Activated CD8-positive, alpha-beta memory T cell treated with anti-CD3 and anti-CD28 coated beads, Interleukin-2, amount 10 ng/mL, durations not matched to agents 7 days and 5 days (primary cell): ENCODE data around the gene SIAE. TPM values are rescaled to one million over a fixed set of nuclear protein-coding genes. Genes with fewer than 3 reads are reported as not detected.

ENCODE experiments used
- ATAC-seq: fragments of 150-1000 bp; cut with Tn5 transposase; one replicate; pipeline ENCODE4 v1.10.0; 2021; ENCODE audit warnings: moderate library complexity
- CTCF ChIA-PET: fragments of 350-600 bp; sonication (Branson Sonifier 250); formaldehyde crosslinking; loops from one replicate; lab custom pipeline; 2021; ENCODE audit warnings: antibody characterized with exemption; lab: Charles Lee
- DNase-seq: peaks from one replicate; pipeline ENCODE4 v3.0.0-alpha.2; 2020
- H3K27ac Mint-ChIP-seq: one replicate; pipeline ENCODE4 v1.8.0; 2021; ENCODE audit warnings: mild to moderate bottlenecking, mixed read lengths
- H3K27me3 Mint-ChIP-seq: one replicate; pipeline ENCODE4 v1.8.0; 2021; ENCODE audit warnings: mixed read lengths
- H3K36me3 Mint-ChIP-seq: one replicate; pipeline ENCODE4 v1.8.0; 2021; ENCODE audit warnings: mild to moderate bottlenecking, mixed read lengths
- H3K4me1 Mint-ChIP-seq: one replicate; pipeline ENCODE4 v1.8.0; 2021; ENCODE audit warnings: mixed read lengths
- H3K4me3 Mint-ChIP-seq: one replicate; pipeline ENCODE4 v1.8.0; 2021; ENCODE audit warnings: mild to moderate bottlenecking, moderate library complexity, mixed read lengths
- H3K9me3 Mint-ChIP-seq: one replicate; pipeline ENCODE4 v1.8.0; 2022; ENCODE audit warnings: low read depth, mixed read lengths
- total RNA-seq, 2 experiments: library from RNA; stranded (reverse); gene quantifications; one replicate each; pipeline ENCODE4 v1.2.3, GENCODE V29; 2021

Gene SIAE
- total RNA-seq, 2 experiments from 2014 or later, result 3.8 to 4.1 TPM

DNA sequence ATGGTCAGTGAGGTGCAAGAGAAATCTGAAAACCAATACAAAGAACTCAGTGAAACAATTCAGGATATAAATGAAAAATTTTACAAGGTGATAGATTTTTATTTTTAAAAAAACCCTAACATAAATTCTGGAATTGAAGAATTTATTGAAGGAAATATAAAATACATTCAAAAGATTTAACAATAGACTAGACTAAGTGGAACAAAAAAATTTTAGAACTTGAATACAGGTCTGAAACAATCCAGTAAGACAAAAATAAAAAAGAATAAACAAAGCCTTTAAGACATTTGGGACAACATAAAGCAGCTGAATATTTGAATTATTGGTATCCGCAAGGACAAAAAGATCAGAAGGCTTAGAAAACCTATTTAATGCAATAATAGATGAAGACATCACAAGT is 8.9 kb upstream of the SIAE start:
- peaks cover 6% of the 10 kb centered on the region for H3K36me3 Mint-ChIP-seq
- peaks cover 20% of the 10 kb centered on the region for H3K9me3 Mint-ChIP-seq
- H3K4me1 Mint-ChIP-seq, result no peaks in the 10 kb centered on the region

DNA sequence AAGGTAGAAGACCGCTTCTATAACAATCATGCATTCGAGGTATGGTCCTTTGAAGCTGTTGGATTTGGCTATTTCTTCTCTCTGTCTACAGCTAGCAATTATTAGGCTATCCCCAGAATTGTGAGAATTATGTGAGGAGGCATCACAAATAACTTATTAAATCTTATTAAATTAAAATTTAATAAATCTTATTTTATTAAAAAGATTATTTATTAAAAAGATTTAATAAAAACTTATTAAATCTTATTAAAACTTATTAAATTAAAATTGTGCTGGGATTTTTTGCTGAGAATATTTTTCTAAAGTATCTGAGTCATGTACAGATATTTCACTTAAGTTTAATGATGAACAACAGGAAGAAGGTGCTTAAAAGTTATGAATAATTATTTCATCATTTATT is 7.9 kb upstream of the SIAE start:
- Mint-ChIP-seq H3K9me3 (peaks cover 13% of the 10 kb centered on the region), H3K36me3 (peaks cover 6% of the 10 kb centered on the region), H3K27me3 (peaks cover 4% of the 10 kb centered on the region), H3K27ac (no peak overlapping the region), H3K4me3 (no peak overlapping the region), H3K4me1 (no peaks in the 10 kb centered on the region)
- DNase-seq (no peak), ATAC-seq (no peak)
- CTCF ChIA-PET, result interaction anchor here (1.4 kb wide), 1 partner anchor 65 kb away, joined by 3 read pairs; no protein-coding TSS in a partner anchor

More for the DNA sequence above, 8.9 kb upstream of the SIAE start:
- CTCF ChIA-PET, result interaction anchor here (1.4 kb wide), 1 partner anchor 64 kb away, joined by 3 read pairs; no protein-coding TSS in a partner anchor
- DNase-seq (no peak), ATAC-seq (no peak)
- peaks cover 13% of the 10 kb centered on the region for H3K27me3 Mint-ChIP-seq
- H3K27ac Mint-ChIP-seq, result no peak overlapping the region
- no peak overlapping the region for H3K4me3 Mint-ChIP-seq

DNA sequence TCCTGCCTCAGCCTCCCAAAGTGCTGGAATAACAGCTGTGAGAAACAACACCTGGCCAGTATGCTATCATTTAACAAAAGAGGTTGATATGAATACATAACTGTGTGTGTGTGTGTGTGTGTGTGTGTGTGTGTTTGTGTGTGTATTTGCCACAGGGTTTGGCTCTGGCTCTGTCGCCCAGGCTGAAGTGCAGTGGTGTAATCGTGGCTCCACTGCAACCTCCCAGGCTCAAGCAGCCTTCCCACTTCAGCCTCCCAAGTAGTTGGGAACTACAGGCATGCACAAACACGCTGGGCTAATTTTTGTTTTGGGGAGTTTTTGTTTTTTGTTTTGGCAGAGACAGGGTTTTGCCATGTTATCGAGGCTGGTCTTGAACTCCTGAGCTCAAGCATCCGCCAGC is 4.9 kb upstream of the SIAE start:
- peaks cover 9% of the 10 kb centered on the region for H3K9me3 Mint-ChIP-seq
- H3K27me3 Mint-ChIP-seq, result peaks cover 4% of the 10 kb centered on the region
- no peak for ATAC-seq
- H3K4me1 Mint-ChIP-seq, result peaks cover 18% of the 10 kb centered on the region
- H3K4me3 Mint-ChIP-seq, result no peak overlapping the region
- peaks cover 1% of the 10 kb centered on the region for H3K36me3 Mint-ChIP-seq
- CTCF ChIA-PET, result interaction anchor here (2.4 kb wide), 1 partner anchor 9 kb away, joined by 9 read pairs; no protein-coding TSS in a partner anchor
- DNase-seq, result no peak
- H3K27ac Mint-ChIP-seq, result no peak overlapping the region

DNA sequence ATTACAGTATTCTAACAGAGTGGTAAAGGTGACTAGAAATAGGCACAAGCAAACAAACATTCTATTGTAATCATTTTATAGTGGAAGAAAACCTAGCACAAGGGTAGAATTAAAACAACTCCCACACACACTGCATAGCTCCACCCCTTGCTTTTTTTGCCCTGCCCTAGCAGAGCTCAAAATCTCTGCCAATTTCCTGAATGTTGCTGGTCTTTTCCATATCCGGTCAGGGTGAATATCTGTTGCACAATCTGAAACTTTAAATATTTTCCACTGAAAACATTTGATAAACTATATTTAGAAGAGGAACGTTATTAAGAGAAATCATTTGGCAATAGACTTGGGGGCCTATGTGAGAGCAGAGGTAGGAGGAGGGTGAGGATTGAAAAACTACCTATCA is 2.8 kb upstream of the SIAE start:
- Mint-ChIP-seq H3K4me1 (peaks cover 31% of the 10 kb centered on the region), H3K9me3 (no peaks in the 10 kb centered on the region), H3K36me3 (peaks cover 1% of the 10 kb centered on the region), H3K27ac (no peak overlapping the region), H3K27me3 (peaks cover 4% of the 10 kb centered on the region), H3K4me3 (no peak overlapping the region)
- ATAC-seq, result no peak
- CTCF ChIA-PET, result interaction anchor here (0.8 kb wide), 2 partner anchors 109 to 161 kb away, joined by 3 read pairs; no protein-coding TSS in a partner anchor
- no peak for DNase-seq

DNA sequence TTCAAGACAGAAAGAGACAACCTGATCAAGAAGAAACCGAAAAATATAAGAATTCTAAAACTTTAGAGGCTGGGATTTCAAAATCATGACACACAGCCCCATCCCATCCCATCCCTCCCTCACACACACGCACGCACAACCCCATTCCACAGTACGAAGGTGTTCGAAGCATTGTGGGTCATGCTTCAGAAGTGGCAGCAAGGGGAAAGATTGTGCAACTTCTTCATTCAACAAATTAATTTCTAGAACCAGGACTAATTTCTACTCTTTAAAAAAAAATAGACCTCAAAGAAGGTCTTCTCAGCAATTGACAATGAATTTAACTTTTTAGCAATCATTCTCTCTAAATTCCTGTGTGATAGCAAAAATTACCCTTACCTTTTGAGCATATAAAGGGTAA is 1.0 kb upstream of the SIAE start:
- Mint-ChIP-seq H3K27ac (peak overlapping the region; percentile 89), H3K27me3 (no peaks in the 10 kb centered on the region), H3K9me3 (no peaks in the 10 kb centered on the region), H3K4me3 (peak overlapping the region; percentile 84), H3K4me1 (peaks cover 37% of the 10 kb centered on the region), H3K36me3 (peaks cover 1% of the 10 kb centered on the region)
- DNase-seq (no peak), ATAC-seq (no peak)
- CTCF ChIA-PET, result interaction anchor here (1.9 to 6.6 kb wide), 3 partner anchors 11 to 163 kb away, joined by 6 to 78 read pairs (median 10); no protein-coding TSS in a partner anchor

DNA sequence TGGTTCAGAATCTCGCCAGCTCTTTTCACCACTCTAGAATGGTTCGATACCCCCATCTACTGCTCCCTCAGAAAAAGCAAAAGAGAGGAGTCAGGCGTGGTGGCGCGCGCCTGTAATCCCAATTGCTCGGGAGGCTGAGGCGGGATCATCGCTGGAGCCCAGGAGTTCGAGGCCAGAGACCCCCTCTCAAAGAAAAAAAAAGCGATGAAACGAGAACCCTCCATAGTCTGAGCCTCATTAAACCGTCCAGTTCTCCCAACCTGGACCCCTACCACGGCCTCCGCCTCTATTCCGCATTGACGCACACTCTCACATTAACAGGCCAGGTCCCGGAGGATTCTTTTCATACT is 604 bp upstream of the SIAE start:
- H3K4me3 Mint-ChIP-seq, result peak overlapping the region; percentile 84
- CTCF ChIA-PET, result interaction anchor here (0.6 to 6.6 kb wide), 9 partner anchors 11 to 258 kb away, joined by 3 to 78 read pairs (median 6); no protein-coding TSS in a partner anchor
- peaks cover 37% of the 10 kb centered on the region for H3K4me1 Mint-ChIP-seq
- H3K27me3 Mint-ChIP-seq, result no peaks in the 10 kb centered on the region
- H3K36me3 Mint-ChIP-seq, result peaks cover 1% of the 10 kb centered on the region
- peak overlapping the region; percentile 89 for H3K27ac Mint-ChIP-seq
- no peaks in the 10 kb centered on the region for H3K9me3 Mint-ChIP-seq
- ATAC-seq, result no peak
- DNase-seq, result no peak

DNA sequence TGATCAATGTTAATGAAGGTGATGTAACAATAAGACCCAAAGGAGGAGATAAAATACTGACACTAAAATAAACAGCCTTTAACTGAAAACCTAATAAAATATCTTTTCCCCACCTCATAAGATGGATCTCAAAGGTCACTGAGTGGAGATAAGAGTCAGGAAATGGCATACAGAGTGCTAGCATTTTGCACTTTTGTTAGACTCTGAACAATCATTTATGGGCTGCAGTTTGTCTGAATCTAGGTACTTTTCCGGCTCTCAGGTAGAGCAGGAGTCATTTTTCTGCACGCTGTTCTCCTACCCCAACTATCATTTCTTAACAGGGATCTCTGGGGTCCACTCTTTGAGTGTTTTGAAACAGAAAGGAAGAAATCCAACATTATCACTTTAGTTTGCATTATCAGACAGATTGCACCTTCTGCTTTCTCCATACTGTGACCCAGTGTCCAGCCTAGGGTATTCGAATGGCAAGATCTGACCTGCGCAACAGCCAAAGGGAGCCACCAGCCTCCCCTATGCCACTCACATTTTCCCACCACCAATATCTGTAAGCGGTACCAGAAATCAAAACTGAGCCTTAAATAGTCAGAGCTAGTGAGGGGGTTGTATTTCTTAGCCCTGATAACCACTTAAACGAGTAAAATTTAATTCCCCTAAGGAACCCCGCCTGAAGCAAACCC is 863 bp downstream of the SIAE start:
- H3K27me3 Mint-ChIP-seq, result no peaks in the 10 kb centered on the region
- peak overlapping the region; percentile 84 for H3K4me3 Mint-ChIP-seq
- H3K36me3 Mint-ChIP-seq, result peaks cover 1% of the 10 kb centered on the region
- ATAC-seq (no peak), DNase-seq (no peak)
- no peaks in the 10 kb centered on the region for H3K9me3 Mint-ChIP-seq
- peak overlapping the region; percentile 65 for H3K27ac Mint-ChIP-seq
- H3K4me1 Mint-ChIP-seq, result peaks cover 37% of the 10 kb centered on the region
- CTCF ChIA-PET, result interaction anchor here (0.9 to 6.6 kb wide), 11 partner anchors 9 to 164 kb away, joined by 3 to 78 read pairs (median 6); partner anchors contain the start of gene ESAM

DNA sequence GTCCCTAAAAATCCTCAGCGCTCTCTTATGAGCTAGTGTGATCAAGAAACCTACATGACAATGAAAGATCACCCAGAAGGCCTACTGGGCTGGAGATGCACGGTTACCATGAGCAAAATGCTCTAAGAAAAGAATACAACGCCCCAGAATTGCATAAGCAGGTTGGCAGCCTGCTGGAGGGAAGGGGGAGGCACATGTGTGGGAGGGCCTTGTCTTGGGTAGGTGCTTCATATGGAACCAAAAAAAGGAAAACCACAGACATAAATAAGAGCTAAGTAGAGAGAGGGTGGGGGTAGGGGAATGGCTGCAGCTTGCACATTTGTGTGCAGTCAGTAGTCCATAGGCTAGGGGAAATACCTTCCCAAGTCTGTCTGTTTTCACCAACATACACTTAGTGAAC is 2.8 kb downstream of the SIAE start:
- Mint-ChIP-seq H3K27ac (no peak overlapping the region), H3K36me3 (peaks cover 1% of the 10 kb centered on the region), H3K9me3 (no peaks in the 10 kb centered on the region), H3K4me1 (peaks cover 35% of the 10 kb centered on the region), H3K27me3 (no peaks in the 10 kb centered on the region), H3K4me3 (no peak overlapping the region)
- CTCF ChIA-PET, result interaction anchor here (0.9 to 6.6 kb wide), 16 partner anchors 8 to 206 kb away, joined by 3 to 78 read pairs (median 8); partner anchors contain the start of genes ESAM, MSANTD2, NRGN and ROBO3
- DNase-seq (no peak), ATAC-seq (no peak)

DNA sequence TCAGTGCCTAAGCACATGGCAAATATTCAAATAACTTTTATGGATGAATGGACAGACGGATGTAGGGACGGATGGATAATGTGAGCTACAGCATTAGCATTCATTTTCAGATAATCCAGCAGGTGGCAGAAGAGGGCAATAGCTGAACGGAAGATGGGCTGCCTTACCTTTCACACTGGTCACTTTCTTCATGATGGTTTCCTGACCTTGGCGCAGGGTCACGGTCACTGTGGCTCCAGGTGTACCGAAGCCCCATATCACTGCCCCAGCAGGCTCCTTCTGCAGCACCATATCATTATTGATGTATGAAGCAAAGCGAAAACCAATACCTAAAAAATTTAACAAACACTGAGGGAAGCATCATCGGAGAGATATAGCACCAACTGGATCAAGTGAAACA is 4.3 kb downstream of the SIAE start:
- Mint-ChIP-seq H3K9me3 (no peaks in the 10 kb centered on the region), H3K36me3 (peaks cover 1% of the 10 kb centered on the region), H3K27ac (no peak overlapping the region), H3K4me3 (no peak overlapping the region), H3K4me1 (peaks cover 22% of the 10 kb centered on the region), H3K27me3 (no peaks in the 10 kb centered on the region)
- ATAC-seq (no peak), DNase-seq (peak; percentile 56)
- CTCF ChIA-PET, result interaction anchor here (0.6 to 6.6 kb wide), 34 partner anchors 9 to 267 kb away, joined by 3 to 78 read pairs (median 5); partner anchors contain the start of genes ESAM, MSANTD2, NRGN and ROBO3

DNA sequence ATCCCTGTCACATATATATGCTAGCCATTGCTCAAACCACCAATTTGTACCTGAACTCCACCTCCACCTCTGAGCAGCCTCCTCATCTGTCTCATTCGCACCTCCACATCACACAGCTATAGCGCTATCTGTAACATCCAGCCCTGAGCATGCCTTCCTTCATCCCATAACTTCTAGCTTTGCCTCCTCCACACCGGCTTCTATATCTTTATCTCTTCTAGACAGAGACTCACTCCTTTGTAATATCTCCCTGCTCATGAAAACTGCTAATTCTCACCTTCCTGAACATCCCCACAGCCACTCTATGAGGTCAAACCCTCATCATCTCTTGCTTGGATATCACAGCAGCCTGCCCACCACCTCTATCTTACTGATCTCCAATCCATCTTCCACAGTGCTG is 5.9 kb downstream of the SIAE start:
- ATAC-seq (no peak), DNase-seq (no peak)
- CTCF ChIA-PET, result interaction anchor here (1.5 to 1.9 kb wide), 2 partner anchors 95 to 126 kb away, joined by 5 read pairs; no protein-coding TSS in a partner anchor
- no peaks in the 10 kb centered on the region for H3K9me3 Mint-ChIP-seq
- H3K36me3 Mint-ChIP-seq, result peaks cover 1% of the 10 kb centered on the region
- no peaks in the 10 kb centered on the region for H3K27me3 Mint-ChIP-seq
- no peak overlapping the region for H3K27ac Mint-ChIP-seq
- H3K4me3 Mint-ChIP-seq, result no peak overlapping the region
- H3K4me1 Mint-ChIP-seq, result peaks cover 13% of the 10 kb centered on the region

DNA sequence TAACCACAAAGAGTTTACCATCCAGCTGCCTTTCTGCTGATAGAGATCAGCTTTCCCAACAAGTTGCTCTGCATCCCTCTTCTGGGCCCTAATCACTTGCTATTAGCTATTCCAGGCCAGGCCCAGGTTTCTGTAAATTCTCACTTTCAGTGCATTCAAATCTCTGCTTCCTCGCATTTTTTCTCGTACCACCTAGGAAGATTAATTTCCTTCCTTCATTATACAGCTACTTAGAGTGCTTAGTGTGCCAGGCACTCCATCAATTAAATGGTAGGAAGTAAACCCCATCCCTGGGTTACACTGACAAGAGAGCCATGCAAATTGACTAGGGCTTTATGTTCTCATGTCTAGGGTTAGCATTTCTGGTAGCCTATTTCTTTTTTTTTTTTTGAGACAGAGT is 9.7 kb downstream of the SIAE start:
- ATAC-seq (no peak), DNase-seq (no peak)
- no peaks in the 10 kb centered on the region for H3K4me1 Mint-ChIP-seq
- no peak overlapping the region for H3K27ac Mint-ChIP-seq
- CTCF ChIA-PET, result interaction anchor here (2.3 to 3.3 kb wide), 3 partner anchors 10 to 173 kb away, joined by 6 to 14 read pairs (median 9); partner anchors contain the start of genes SIAE and SPA17
- H3K9me3 Mint-ChIP-seq, result no peaks in the 10 kb centered on the region
- no peaks in the 10 kb centered on the region for H3K27me3 Mint-ChIP-seq
- H3K36me3 Mint-ChIP-seq, result no peaks in the 10 kb centered on the region
- H3K4me3 Mint-ChIP-seq, result no peak overlapping the region

DNA sequence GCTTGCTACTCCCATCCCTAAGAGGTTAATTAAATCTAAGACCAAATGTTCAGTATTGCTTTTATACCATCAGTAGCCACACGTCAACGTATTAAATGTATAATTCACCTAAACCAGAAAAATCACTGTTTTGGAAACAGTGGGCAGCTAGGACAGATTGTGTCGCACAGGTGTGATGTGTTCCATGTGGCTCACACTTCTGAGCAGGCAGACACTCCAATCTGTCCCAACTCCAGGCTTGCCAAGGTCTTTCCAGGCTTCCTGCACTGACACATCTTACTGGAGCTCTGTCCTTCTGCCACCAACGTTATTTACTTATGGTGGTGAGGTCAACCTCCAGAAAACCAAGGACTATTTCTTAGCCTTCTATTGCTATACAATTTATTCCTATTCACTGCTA is 11.4 kb downstream of the SIAE start:
- Mint-ChIP-seq H3K4me1 (no peaks in the 10 kb centered on the region), H3K9me3 (no peaks in the 10 kb centered on the region), H3K27me3 (no peaks in the 10 kb centered on the region), H3K36me3 (no peaks in the 10 kb centered on the region), H3K27ac (no peak overlapping the region), H3K4me3 (no peak overlapping the region)
- DNase-seq (no peak), ATAC-seq (no peak)
- CTCF ChIA-PET, result interaction anchor here (0.5 to 2.3 kb wide), 4 partner anchors 11 to 168 kb away, joined by 3 to 6 read pairs (median 3); partner anchors contain the start of genes SIAE and SPA17

DNA sequence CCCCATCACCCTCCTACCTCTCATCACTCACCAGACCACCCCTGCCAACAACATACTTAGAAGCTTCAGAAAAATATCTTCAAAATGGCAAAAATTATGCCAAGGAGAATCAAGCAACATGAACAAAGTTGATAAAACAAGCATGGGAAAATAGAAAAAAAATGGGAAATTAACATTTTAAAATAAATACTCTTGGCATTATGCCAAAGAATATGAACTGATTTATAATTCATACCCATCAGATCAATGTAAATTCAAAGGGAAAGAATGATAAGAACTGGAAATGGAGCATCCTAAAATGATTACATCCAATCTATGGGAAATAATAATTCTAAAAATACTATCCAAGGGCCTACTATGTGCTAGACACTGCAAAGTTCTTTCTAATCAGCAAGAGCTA is 12.0 kb downstream of the SIAE start:
- no peak overlapping the region for H3K4me3 Mint-ChIP-seq
- no peaks in the 10 kb centered on the region for H3K4me1 Mint-ChIP-seq
- no peaks in the 10 kb centered on the region for H3K36me3 Mint-ChIP-seq
- no peaks in the 10 kb centered on the region for H3K9me3 Mint-ChIP-seq
- H3K27me3 Mint-ChIP-seq, result no peaks in the 10 kb centered on the region
- ATAC-seq (no peak), DNase-seq (no peak)
- CTCF ChIA-PET, result interaction anchor here (0.5 to 1.8 kb wide), 4 partner anchors 8 to 169 kb away, joined by 3 to 8 read pairs (median 3); no protein-coding TSS in a partner anchor
- H3K27ac Mint-ChIP-seq, result no peak overlapping the region
